AG09309 (cell line): ENCODE data around the gene ZNF662.

Source experiments
- DNase-seq: peaks from one replicate; pipeline ENCODE4 v3.0.0-alpha.2; 2010; ENCODE audit warnings: low read depth
- H3K4me3 ChIP-seq: 2 replicates; pipeline ENCODE4 v1.5.1; 2011; ENCODE audit warnings: mild to moderate bottlenecking, low read depth, low read length, moderate library complexity; ENCODE audit not compliant: control insufficient read depth
- CTCF ChIP-seq: IDR thresholded peaks from 2 replicates; pipeline ENCODE4 v1.5.1; 2011; ENCODE audit warnings: mild to moderate bottlenecking, low read depth, low read length, inconsistent platforms; ENCODE audit not compliant: insufficient read depth, control insufficient read depth; ENCODE audit errors: missing control alignments

ZNF662 gene

GRCh38 chr3:42906070-42906847 is at the start of gene ZNF662:
TSS of gene ZNF662 (plus strand) at chr3:42906142. CDS start at chr3:42908115, 1,973 bp downstream.
- no peak for TF ChIP-seq CTCF
- peak within 1 kb of the TSS; percentile 53 for H3K4me3 ChIP-seq
- no peak for DNase-seq

- H3K4me3 ChIP-seq: no peak overlapping the region
- DNase-seq: no peak
- no peak for TF ChIP-seq CTCF
Measured at GRCh38 chr3:42856544-42856943, 49.4 kb upstream of the ZNF662 start.

- DNase-seq: no peak
- TF ChIP-seq CTCF: no peak
- H3K4me3 ChIP-seq: no peak overlapping the region
Measured at GRCh38 chr3:42864321-42864950, 41.5 kb upstream of the ZNF662 start.

DNA sequence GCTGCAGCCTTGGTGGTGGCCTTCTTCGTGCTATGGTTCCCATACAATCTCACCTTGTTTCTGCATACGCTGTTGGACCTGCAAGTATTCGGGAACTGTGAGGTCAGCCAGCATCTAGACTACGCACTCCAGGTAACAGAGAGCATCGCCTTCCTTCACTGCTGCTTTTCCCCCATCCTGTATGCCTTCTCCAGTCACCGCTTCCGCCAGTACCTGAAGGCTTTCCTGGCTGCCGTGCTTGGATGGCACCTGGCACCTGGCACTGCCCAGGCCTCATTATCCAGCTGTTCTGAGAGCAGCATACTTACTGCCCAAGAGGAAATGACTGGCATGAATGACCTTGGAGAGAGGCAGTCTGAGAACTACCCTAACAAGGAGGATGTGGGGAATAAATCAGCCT is 40.7 kb upstream of the ZNF662 start:
- H3K4me3 ChIP-seq: no peak overlapping the region
- TF ChIP-seq CTCF: no peak
- no peak for DNase-seq

DNA sequence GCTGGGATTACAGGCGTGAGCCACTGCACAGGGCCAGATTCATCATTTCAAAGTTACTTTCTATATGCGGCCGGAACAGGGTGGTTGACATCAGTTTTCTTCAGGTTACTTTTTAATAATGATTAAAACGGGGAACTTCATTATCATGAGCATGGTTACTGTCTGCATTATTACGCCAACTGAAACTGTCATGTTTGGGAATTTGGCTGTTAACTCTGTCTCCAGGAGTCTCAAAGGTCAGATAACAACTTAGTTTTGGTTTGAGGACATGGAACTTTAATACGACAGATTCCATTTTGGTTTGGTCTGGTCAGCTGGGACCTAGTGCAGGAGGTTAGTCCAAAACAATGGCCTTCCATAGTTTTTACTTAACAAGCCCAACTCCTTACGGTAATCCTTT is 38.8 kb upstream of the ZNF662 start:
- no peak for DNase-seq
- TF ChIP-seq CTCF: no peak
- no peak overlapping the region for H3K4me3 ChIP-seq

- DNase-seq: no peak
- no peak for TF ChIP-seq CTCF
- no peak overlapping the region for H3K4me3 ChIP-seq
Measured at GRCh38 chr3:42868841-42869240, 37.1 kb upstream of the ZNF662 start.
